ENCODE measurements around the gene CMIP.

The CMIP gene

DNA sequence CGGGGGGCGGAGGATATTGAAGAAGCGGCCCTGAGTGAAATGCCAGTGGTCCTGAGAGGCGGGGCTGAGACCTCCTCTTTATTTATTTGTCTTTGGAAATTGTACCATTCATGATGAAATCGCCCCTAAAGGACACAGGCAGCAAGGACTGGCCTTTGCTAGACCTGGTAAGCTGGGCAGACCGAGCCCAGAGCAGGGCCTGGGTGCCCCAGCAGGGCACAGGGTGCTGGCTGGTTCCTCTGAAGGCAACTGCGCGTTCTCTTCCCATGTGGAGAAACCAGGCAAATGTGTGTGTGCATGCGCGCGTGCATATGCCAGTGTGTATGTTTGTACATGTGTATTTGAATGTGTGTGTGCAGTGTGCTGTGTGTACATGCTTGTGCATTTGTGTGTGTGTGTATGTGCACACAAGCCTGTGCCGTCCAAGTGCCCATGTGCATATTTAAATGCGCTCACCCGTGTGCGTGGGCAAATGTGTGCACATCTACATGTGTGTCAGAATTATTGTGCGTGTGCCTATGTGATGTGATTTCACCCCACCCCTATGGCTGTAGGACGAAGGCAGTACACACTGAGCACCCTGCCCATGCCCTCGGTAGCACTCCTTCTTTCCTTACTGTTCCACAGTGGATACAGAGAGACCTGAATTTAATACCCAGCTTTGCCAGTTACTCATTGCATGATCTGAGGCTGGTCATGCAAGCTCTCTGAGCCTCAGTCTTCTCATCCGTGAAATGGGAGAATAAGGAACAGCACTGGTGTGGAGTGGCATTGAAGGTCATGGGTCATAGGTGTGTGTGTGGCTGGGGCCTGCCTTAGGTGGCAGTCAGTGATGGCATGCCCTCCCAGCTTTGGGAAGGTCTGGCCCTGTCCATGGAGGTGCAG lies 105.2 kb downstream of the CMIP start:
- no peak for DNase-seq
- Histone ChIP-seq H3K4me1 (ENCODE audit: control extremely low read depth in 1 of 4, control insufficient read depth in 4 of 4, insufficient read depth in 4 of 4, low read length in 3 of 4) (peaks cover 2 to 73% (median 58%) of the 10 kb centered on the region in 4 experiments), H3K27me3 (replicated peaks in 2 of 5; ENCODE audit: control insufficient read depth in 4 of 5, insufficient read depth in 5 of 5, low read length in 4 of 5) (no peaks in the 10 kb centered on the region), H3K36me3 (ENCODE audit: control insufficient read depth in 4 of 4, insufficient read depth in 4 of 4, low read length in 3 of 4) (no peaks in the 10 kb centered on the region), H3K27ac (ENCODE audit: insufficient read depth in 1 of 2, low read depth in 1 of 2, low read length in 2 of 2, poor library complexity in 1 of 2, severe bottlenecking in 2 of 2) (no peak overlapping the region), H3K4me3 (ENCODE audit: control insufficient read depth in 1 of 7, extremely low read depth in 1 of 7, insufficient read depth in 4 of 7, low read depth in 2 of 7, low read length in 6 of 7) (no peak overlapping the region), H3K9me3 (ENCODE audit: control extremely low read depth in 1 of 5, control insufficient read depth in 4 of 5, insufficient read depth in 2 of 5, low read depth in 1 of 5, low read length in 4 of 5) (no peaks in the 10 kb centered on the region)
- POLR2A ChIA-PET = no interaction called here
- CTCF ChIA-PET = no interaction called here
- WGBS (ENCODE audit: insufficient coverage) = 97% methylated on average over 17 of the region's 19 CpGs

DNA sequence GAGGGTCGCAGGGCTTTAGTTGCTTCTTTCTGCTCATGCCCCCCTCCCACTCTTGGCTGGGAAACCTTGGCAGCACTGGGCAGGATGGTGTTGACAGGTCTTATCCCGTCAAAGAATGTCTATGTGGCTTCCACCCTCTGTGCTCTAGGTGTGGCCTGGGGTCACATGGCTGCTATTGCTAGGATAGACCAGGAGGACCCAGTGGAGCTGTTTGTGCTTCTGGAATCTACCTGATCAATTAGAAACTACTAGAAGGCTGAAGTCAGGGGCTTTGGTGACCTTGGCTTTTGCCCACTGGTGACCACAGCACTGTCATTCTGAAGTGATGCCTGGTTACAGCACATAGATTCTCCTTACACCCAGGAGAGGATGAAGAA lies 105.8 kb downstream of the CMIP start:
- H3K4me1 ChIP-seq (ENCODE audit: control extremely low read depth in 1 of 4, control insufficient read depth in 4 of 4, insufficient read depth in 4 of 4, low read length in 3 of 4) = peaks cover 2 to 66% (median 53%) of the 10 kb centered on the region in 4 experiments
- H3K27ac ChIP-seq (ENCODE audit: insufficient read depth in 1 of 2, low read depth in 1 of 2, low read length in 2 of 2, poor library complexity in 1 of 2, severe bottlenecking in 2 of 2) = no peak overlapping the region
- WGBS (ENCODE audit: insufficient coverage) = 86% methylated on average over 2 of the region's 2 CpGs

DNA sequence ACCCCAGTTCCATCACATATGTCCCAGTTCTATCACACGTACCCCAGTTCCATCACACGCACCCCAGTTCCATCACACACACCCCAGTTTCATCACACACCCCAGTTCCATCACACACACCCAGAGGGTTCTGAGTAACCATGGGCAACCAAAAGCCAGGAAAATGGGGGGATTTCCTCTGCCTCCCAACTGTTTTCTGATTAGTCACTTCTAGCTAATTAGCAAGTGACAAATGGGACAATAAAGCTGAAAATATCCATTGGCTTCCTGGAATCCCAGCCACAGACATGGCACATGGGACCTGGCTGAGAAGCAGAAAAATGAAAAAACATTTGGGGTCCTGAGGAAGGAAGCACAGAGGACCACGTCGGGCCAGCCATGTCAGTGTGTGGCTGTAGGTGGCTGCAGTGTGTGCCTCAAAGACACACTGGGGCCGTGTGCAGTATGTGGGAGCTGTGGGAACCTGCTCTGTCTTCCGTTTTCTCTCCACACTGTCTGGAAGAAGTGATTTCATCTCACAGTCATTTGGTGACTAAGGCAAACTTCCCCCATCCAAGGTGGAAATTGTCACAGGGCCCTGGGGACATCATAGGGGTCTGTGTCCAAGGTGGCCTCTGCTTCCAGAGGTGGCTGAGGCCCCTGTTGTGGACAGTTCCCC lies 106.7 kb downstream of the CMIP start:
- DNase-seq = peak; percentile 10 to 73 (median 62)
- WGBS (ENCODE audit: insufficient coverage) = 49% methylated on average over 6 of the region's 6 CpGs
- H3K27ac ChIP-seq (ENCODE audit: insufficient read depth in 1 of 2, low read depth in 1 of 2, low read length in 2 of 2, poor library complexity in 1 of 2, severe bottlenecking in 2 of 2) = no peak overlapping the region
- H3K9me3 ChIP-seq (ENCODE audit: control extremely low read depth in 1 of 5, control insufficient read depth in 4 of 5, insufficient read depth in 2 of 5, low read depth in 1 of 5, low read length in 4 of 5) = no peaks in the 10 kb centered on the region
- H3K27me3 ChIP-seq (replicated peaks in 2 of 5; ENCODE audit: control insufficient read depth in 4 of 5, insufficient read depth in 5 of 5, low read length in 4 of 5) = no peaks in the 10 kb centered on the region
- ChIA-PET POLR2A (no interaction called here), CTCF (no interaction called here)
- peaks cover 0 to 3% (median 0%) of the 10 kb centered on the region in 4 experiments for H3K36me3 ChIP-seq (ENCODE audit: control insufficient read depth in 4 of 4, insufficient read depth in 4 of 4, low read length in 3 of 4)
- no peak overlapping the region for H3K4me3 ChIP-seq (ENCODE audit: control insufficient read depth in 1 of 7, extremely low read depth in 1 of 7, insufficient read depth in 4 of 7, low read depth in 2 of 7, low read length in 6 of 7)
- peaks cover 2 to 61% (median 48%) of the 10 kb centered on the region in 4 experiments for H3K4me1 ChIP-seq (ENCODE audit: control extremely low read depth in 1 of 4, control insufficient read depth in 4 of 4, insufficient read depth in 4 of 4, low read length in 3 of 4)

More for the DNA sequence above, 105.8 kb downstream of the CMIP start:
- no peak for DNase-seq
- peaks cover 0 to 3% (median 0%) of the 10 kb centered on the region in 4 experiments for H3K36me3 ChIP-seq (ENCODE audit: control insufficient read depth in 4 of 4, insufficient read depth in 4 of 4, low read length in 3 of 4)
- ChIA-PET POLR2A (no interaction called here), CTCF (no interaction called here)
- no peaks in the 10 kb centered on the region for H3K27me3 ChIP-seq (replicated peaks in 2 of 5; ENCODE audit: control insufficient read depth in 4 of 5, insufficient read depth in 5 of 5, low read length in 4 of 5)
- H3K9me3 ChIP-seq (ENCODE audit: control extremely low read depth in 1 of 5, control insufficient read depth in 4 of 5, insufficient read depth in 2 of 5, low read depth in 1 of 5, low read length in 4 of 5) = no peaks in the 10 kb centered on the region
- no peak overlapping the region for H3K4me3 ChIP-seq (ENCODE audit: control insufficient read depth in 1 of 7, extremely low read depth in 1 of 7, insufficient read depth in 4 of 7, low read depth in 2 of 7, low read length in 6 of 7)

DNA sequence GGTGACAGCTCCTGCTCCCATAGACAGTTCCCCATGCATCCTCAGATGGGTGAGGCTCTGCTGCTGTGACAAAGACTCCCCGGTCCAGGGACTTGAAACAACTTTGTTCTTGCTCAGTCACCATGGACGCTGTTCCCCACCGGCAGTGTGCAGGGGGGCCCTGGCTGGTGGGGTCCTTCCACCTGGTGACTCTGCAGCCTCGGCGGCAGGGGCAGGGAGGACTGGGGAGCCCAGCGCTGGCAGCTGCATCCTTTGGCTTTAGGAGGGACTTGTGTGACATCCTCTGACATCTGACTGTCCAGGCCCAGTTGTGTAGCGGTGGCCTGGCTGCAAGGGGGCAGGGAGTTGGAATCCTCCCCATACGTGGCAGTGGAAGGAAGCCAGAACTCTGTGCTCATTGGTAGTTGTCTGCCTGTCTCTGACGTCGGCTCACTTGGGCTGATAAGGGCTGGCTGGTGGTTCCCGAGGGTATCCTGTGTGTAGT lies 107.3 kb downstream of the CMIP start:
- Histone ChIP-seq H3K9me3 (ENCODE audit: control extremely low read depth in 1 of 5, control insufficient read depth in 4 of 5, insufficient read depth in 2 of 5, low read depth in 1 of 5, low read length in 4 of 5) (no peaks in the 10 kb centered on the region), H3K36me3 (ENCODE audit: control insufficient read depth in 4 of 4, insufficient read depth in 4 of 4, low read length in 3 of 4) (peaks cover 0 to 3% (median under 1%) of the 10 kb centered on the region in 4 experiments), H3K4me3 (ENCODE audit: control insufficient read depth in 1 of 7, extremely low read depth in 1 of 7, insufficient read depth in 4 of 7, low read depth in 2 of 7, low read length in 6 of 7) (no peak overlapping the region), H3K27me3 (replicated peaks in 2 of 5; ENCODE audit: control insufficient read depth in 4 of 5, insufficient read depth in 5 of 5, low read length in 4 of 5) (no peaks in the 10 kb centered on the region), H3K27ac (ENCODE audit: insufficient read depth in 1 of 2, low read depth in 1 of 2, low read length in 2 of 2, poor library complexity in 1 of 2, severe bottlenecking in 2 of 2) (no peak overlapping the region), H3K4me1 (ENCODE audit: control extremely low read depth in 1 of 4, control insufficient read depth in 4 of 4, insufficient read depth in 4 of 4, low read length in 3 of 4) (peaks cover 2 to 55% (median 43%) of the 10 kb centered on the region in 4 experiments)
- CTCF ChIA-PET = interaction anchor here (0.6 kb wide), 1 partner anchor 355 kb away, joined by 3 read pairs; no protein-coding TSS in a partner anchor
- peak in 2 of 3 donors; percentile 49 to 57 for DNase-seq
- WGBS (ENCODE audit: insufficient coverage) = 72% methylated on average over 7 of the region's 11 CpGs
- POLR2A ChIA-PET = no interaction called here

DNA sequence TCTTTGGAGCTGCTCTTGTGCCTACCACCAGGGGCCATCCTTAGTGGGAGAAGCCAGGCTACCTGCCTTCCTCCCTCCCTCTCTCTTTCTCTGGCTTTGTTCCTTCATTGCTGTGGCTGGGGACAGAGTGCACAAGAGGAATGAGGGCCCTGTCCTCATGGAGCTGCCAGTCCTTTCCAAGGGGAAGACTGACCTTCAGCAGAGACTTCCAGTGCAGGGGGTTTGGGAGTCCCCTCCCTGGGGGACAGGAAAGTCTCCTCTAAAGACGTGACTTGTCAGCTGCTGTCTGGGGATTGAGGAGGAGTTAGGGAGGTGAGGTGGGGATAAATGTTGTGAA lies 108.1 kb downstream of the CMIP start:
- CTCF ChIA-PET = no interaction called here
- WGBS (ENCODE audit: insufficient coverage) = 100% methylated on average over 1 of the region's 1 CpG
- no peaks in the 10 kb centered on the region for H3K9me3 ChIP-seq (ENCODE audit: control extremely low read depth in 1 of 5, control insufficient read depth in 4 of 5, insufficient read depth in 2 of 5, low read depth in 1 of 5, low read length in 4 of 5)
- peaks cover 0 to 3% (median under 1%) of the 10 kb centered on the region in 4 experiments for H3K36me3 ChIP-seq (ENCODE audit: control insufficient read depth in 4 of 4, insufficient read depth in 4 of 4, low read length in 3 of 4)
- peaks cover 2 to 46% (median 34%) of the 10 kb centered on the region in 4 experiments for H3K4me1 ChIP-seq (ENCODE audit: control extremely low read depth in 1 of 4, control insufficient read depth in 4 of 4, insufficient read depth in 4 of 4, low read length in 3 of 4)
- no peak overlapping the region for H3K4me3 ChIP-seq (ENCODE audit: control insufficient read depth in 1 of 7, extremely low read depth in 1 of 7, insufficient read depth in 4 of 7, low read depth in 2 of 7, low read length in 6 of 7)
- no peak for DNase-seq
- POLR2A ChIA-PET = no interaction called here
- H3K27me3 ChIP-seq (replicated peaks in 2 of 5; ENCODE audit: control insufficient read depth in 4 of 5, insufficient read depth in 5 of 5, low read length in 4 of 5) = no peaks in the 10 kb centered on the region
- no peak overlapping the region for H3K27ac ChIP-seq (ENCODE audit: insufficient read depth in 1 of 2, low read depth in 1 of 2, low read length in 2 of 2, poor library complexity in 1 of 2, severe bottlenecking in 2 of 2)

DNA sequence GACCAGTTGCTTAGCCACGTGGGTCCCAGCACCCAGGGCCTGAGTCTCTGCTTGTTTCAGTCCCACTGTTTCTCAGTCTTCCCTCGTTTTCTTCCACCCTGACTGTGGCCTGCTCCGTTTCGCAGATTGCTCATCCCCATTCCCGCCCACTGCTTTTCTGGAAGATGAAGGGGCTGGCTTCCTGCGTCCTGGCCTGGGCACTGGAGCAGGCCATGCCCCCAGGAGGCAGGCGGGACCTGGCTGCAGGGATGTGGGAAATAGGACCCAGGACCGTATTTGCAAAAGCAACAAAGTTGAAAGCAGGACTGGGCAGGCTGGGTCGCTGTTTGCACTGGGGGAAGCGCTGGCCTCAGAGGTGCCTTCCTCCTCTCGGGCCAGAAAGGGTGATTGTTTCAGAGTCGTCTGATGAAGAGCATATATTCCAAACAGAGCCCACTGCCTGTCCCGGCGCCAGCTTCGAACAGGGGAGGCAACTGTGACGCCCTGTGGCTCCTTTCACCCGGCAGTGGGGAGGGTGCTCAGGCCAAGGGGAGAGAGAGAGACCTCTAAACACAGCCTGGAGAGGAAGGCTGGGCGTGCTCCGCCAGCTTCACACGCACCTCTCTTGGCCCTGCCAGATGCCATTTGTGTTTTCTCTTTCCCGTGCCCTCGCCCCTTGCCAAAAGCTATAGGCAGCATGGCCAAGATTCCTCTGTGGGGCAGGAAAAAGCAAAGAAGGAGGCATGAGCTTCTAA lies 108.6 kb downstream of the CMIP start:
- H3K27ac ChIP-seq (ENCODE audit: insufficient read depth in 1 of 2, low read depth in 1 of 2, low read length in 2 of 2, poor library complexity in 1 of 2, severe bottlenecking in 2 of 2) = no peak overlapping the region
- WGBS (ENCODE audit: insufficient coverage) = 92% methylated on average over 15 of the region's 22 CpGs
- no peak overlapping the region for H3K4me3 ChIP-seq (ENCODE audit: control insufficient read depth in 1 of 7, extremely low read depth in 1 of 7, insufficient read depth in 4 of 7, low read depth in 2 of 7, low read length in 6 of 7)
- H3K27me3 ChIP-seq (replicated peaks in 2 of 5; ENCODE audit: control insufficient read depth in 4 of 5, insufficient read depth in 5 of 5, low read length in 4 of 5) = no peaks in the 10 kb centered on the region
- no peak for DNase-seq
- ChIA-PET CTCF (no interaction called here), POLR2A (no interaction called here)
- peaks cover 2 to 43% (median 32%) of the 10 kb centered on the region in 4 experiments for H3K4me1 ChIP-seq (ENCODE audit: control extremely low read depth in 1 of 4, control insufficient read depth in 4 of 4, insufficient read depth in 4 of 4, low read length in 3 of 4)
- H3K36me3 ChIP-seq (ENCODE audit: control insufficient read depth in 4 of 4, insufficient read depth in 4 of 4, low read length in 3 of 4) = peaks cover 0 to 3% (median under 1%) of the 10 kb centered on the region in 4 experiments
- no peaks in the 10 kb centered on the region for H3K9me3 ChIP-seq (ENCODE audit: control extremely low read depth in 1 of 5, control insufficient read depth in 4 of 5, insufficient read depth in 2 of 5, low read depth in 1 of 5, low read length in 4 of 5)

Data from common myeloid progenitor, CD34-positive (primary cell).